ENCODE results near the gene SPDYE3.
"Not testable (repeated sequence)": the region's sequence is repeated elsewhere in the genome, so short reads cannot be mapped to it uniquely, and the experiment has no call there.

GRCh38 chr7:100344124-100344559 is 36.6 kb downstream of the SPDYE3 start:
- TF ChIP-seq POLR2AphosphoS5 (IDR thresholded peaks at IDR 0.05); CTCF (IDR thresholded peaks at IDR 0.05; ENCODE audit: poor library complexity, severe bottlenecking); EP300 (conservative IDR thresholded peaks at IDR 0.05; ENCODE audit: poor library complexity, severe bottlenecking): not testable (repeated sequence)
